HEK293 (cell line): ENCODE results near the gene MED10.

Source experiments
- BCL6B ChIP-seq: fragments of 450-650 bp; formaldehyde crosslinking; IDR thresholded peaks from 2 replicates; pipeline ENCODE4 v1.5.1; 2017; ENCODE audit warnings: missing biosample characterization, missing genetic modification characterization
- IKZF3 ChIP-seq: fragments of 450-650 bp; IDR thresholded peaks from 2 replicates; pipeline ENCODE4 v1.5.0; 2018; ENCODE audit warnings: missing biosample characterization, mild to moderate bottlenecking, missing genetic modification characterization, moderate library complexity
- INSM2 ChIP-seq: fragments of 450-650 bp; formaldehyde crosslinking; IDR thresholded peaks from 2 replicates; pipeline ENCODE4 v1.5.1; 2016; ENCODE audit warnings: missing biosample characterization, missing genetic modification characterization
- KLF9 ChIP-seq: fragments of 450-650 bp; formaldehyde crosslinking; IDR thresholded peaks from 2 replicates; pipeline ENCODE4 v1.5.1; 2016; ENCODE audit warnings: missing biosample characterization, missing genetic modification characterization, low read depth
- PBX3 ChIP-seq: sonication (generic); formaldehyde crosslinking; IDR thresholded peaks from 2 replicates; pipeline ENCODE4 v1.8.1; 2022; ENCODE audit warnings: mild to moderate bottlenecking, moderate library complexity, missing genetic modification reagents
- REST ChIP-seq: fragments of 450-650 bp; formaldehyde crosslinking; IDR thresholded peaks from 2 replicates; pipeline ENCODE4 v1.5.1; 2016; ENCODE audit warnings: missing biosample characterization, missing genetic modification characterization
- SETDB1 ChIP-seq: IDR thresholded peaks from one replicate; pipeline ENCODE4 v1.6.1; 2017; ENCODE audit warnings: mild to moderate bottlenecking, low read length, moderate library complexity, mixed read lengths; ENCODE audit not compliant: insufficient read length
- SP2 ChIP-seq: fragments of 450-650 bp; formaldehyde crosslinking; IDR thresholded peaks from 2 replicates; pipeline ENCODE4 v1.5.1; 2016; ENCODE audit warnings: missing biosample characterization, missing genetic modification characterization
- SP3 ChIP-seq: fragments of 450-650 bp; formaldehyde crosslinking; IDR thresholded peaks from 2 replicates; pipeline ENCODE4 v1.5.1; 2016; ENCODE audit warnings: missing biosample characterization, missing genetic modification characterization
- SP7 ChIP-seq: fragments of 450-650 bp; formaldehyde crosslinking; IDR thresholded peaks from 2 replicates; pipeline ENCODE4 v1.5.1; 2016; ENCODE audit warnings: missing biosample characterization, missing genetic modification characterization
- TRIM28 ChIP-seq: IDR thresholded peaks from 2 replicates; pipeline ENCODE4 v1.6.1; 2011; ENCODE audit warnings: low read length, control low read depth, borderline replicate concordance
- ZBTB49 ChIP-seq: fragments of 450-650 bp; formaldehyde crosslinking; IDR thresholded peaks from 2 replicates; pipeline ENCODE4 v1.5.1; 2016; ENCODE audit warnings: missing biosample characterization, missing genetic modification characterization, low read depth
- ZFHX2 ChIP-seq: fragments of 450-650 bp; formaldehyde crosslinking; conservative IDR thresholded peaks from 2 replicates; pipeline ENCODE4 v1.5.1; 2016; ENCODE audit warnings: missing biosample characterization, missing genetic modification characterization
- ZNF132 ChIP-seq: fragments of 450-650 bp; formaldehyde crosslinking; IDR thresholded peaks from 2 replicates; pipeline ENCODE4 v1.5.1; 2017; ENCODE audit warnings: missing biosample characterization, missing genetic modification characterization, borderline replicate concordance
- ZNF221 ChIP-seq: fragments of 450-650 bp; formaldehyde crosslinking; IDR thresholded peaks from 2 replicates; pipeline ENCODE4 v1.5.1; 2017; ENCODE audit warnings: missing biosample characterization, missing genetic modification characterization, borderline replicate concordance
- ZNF335 ChIP-seq: fragments of 450-650 bp; formaldehyde crosslinking; conservative IDR thresholded peaks from 2 replicates; pipeline ENCODE4 v1.5.1; 2016; ENCODE audit warnings: missing biosample characterization, missing genetic modification characterization
- ZNF362 ChIP-seq: fragments of 450-650 bp; formaldehyde crosslinking; IDR thresholded peaks from 2 replicates; pipeline ENCODE4 v1.5.1; 2016; ENCODE audit warnings: missing biosample characterization, missing genetic modification characterization
- ZNF449 ChIP-seq: fragments of 450-650 bp; formaldehyde crosslinking; IDR thresholded peaks from 2 replicates; pipeline ENCODE4 v1.5.1; 2017; ENCODE audit warnings: missing biosample characterization, mild to moderate bottlenecking, missing genetic modification characterization, moderate library complexity
- ZNF514 ChIP-seq: fragments of 450-650 bp; formaldehyde crosslinking; IDR thresholded peaks from 2 replicates; pipeline ENCODE4 v1.5.1; 2016; ENCODE audit warnings: missing biosample characterization, missing genetic modification characterization
- ZNF521 ChIP-seq: fragments of 450-650 bp; formaldehyde crosslinking; IDR thresholded peaks from 2 replicates; pipeline ENCODE4 v1.5.1; 2017; ENCODE audit warnings: missing biosample characterization, mild to moderate bottlenecking, missing genetic modification characterization
- ZNF548 ChIP-seq: fragments of 450-650 bp; formaldehyde crosslinking; IDR thresholded peaks from 2 replicates; pipeline ENCODE4 v1.5.1; 2016; ENCODE audit warnings: missing biosample characterization, missing genetic modification characterization
- ZNF560 ChIP-seq: fragments of 450-650 bp; formaldehyde crosslinking; IDR thresholded peaks from 2 replicates; pipeline ENCODE4 v1.5.1; 2017; ENCODE audit warnings: missing biosample characterization, missing genetic modification characterization, borderline replicate concordance
- ZNF76 ChIP-seq: fragments of 450-650 bp; formaldehyde crosslinking; IDR thresholded peaks from 2 replicates; pipeline ENCODE4; 2016; ENCODE audit warnings: low read depth, missing biosample characterization, missing genetic modification characterization, borderline replicate concordance
- ZSCAN4 ChIP-seq: fragments of 450-650 bp; formaldehyde crosslinking; IDR thresholded peaks from 2 replicates; pipeline ENCODE4 v1.5.1; 2017; ENCODE audit warnings: missing biosample characterization, missing genetic modification characterization

The MED10 gene

GRCh38 chr5:6377905-6378765, at the start of gene MED10 (continued):
- TF ChIP-seq PBX3 (CRISPR knock-in tag) (0 out of 2 replicates have a peak, but pooled peaks have one; percentile 22), ZNF560 (tag by site-specific recombination) (no peak), ZNF521 (tag by site-specific recombination) (no peak), ZNF514 (no peak), BCL6B (tag by site-specific recombination) (no peak), SETDB1 (no peak), ZFHX2 (tag by site-specific recombination) (peak; percentile 88), REST (tag by site-specific recombination) (no peak), TRIM28 (no peak), IKZF3 (peak; percentile 67; the same call in 1 of the 2 replicates), ZNF221 (tag by site-specific recombination) (no peak), ZNF76 (tag by site-specific recombination) (peak; percentile 55; the same call in 1 of the 2 replicates), SP2 (tag by site-specific recombination) (peak; percentile 97), SP7 (tag by site-specific recombination) (peak; percentile 60), ZNF335 (tag by site-specific recombination) (peak; percentile 87), INSM2 (tag by site-specific recombination) (0 out of 2 replicates have a peak, but pooled peaks have one; percentile 4), ZBTB49 (tag by site-specific recombination) (no peak), ZNF548 (tag by site-specific recombination) (no peak; the same call in 1 of the 2 replicates), SP3 (tag by site-specific recombination) (peak; percentile 95), ZNF132 (tag by site-specific recombination) (no peak), KLF9 (tag by site-specific recombination) (peak; percentile 82), ZNF362 (tag by site-specific recombination) (no peak), ZSCAN4 (peak; percentile 7; the same call in 1 of the 2 replicates), ZNF449 (tag by site-specific recombination) (no peak)
